Fibroblast of lung (primary cell): Measurements from ENCODE around the gene ZBTB16.

Experiments used
- CTCF ChIP-seq, 2 donors: IDR thresholded peaks in 1 of 2; conservative IDR thresholded peaks in 1 of 2; 1 replicate in 1 of 2; 2 replicates in 1 of 2; pipeline ENCODE4 v1.5.1; 2011 to 2012; ENCODE audit warnings: low read length in 2 of 2, control low read depth in 1 of 2, inconsistent platforms in 1 of 2, low read depth in 1 of 2, mild to moderate bottlenecking in 1 of 2
- EZH2 ChIP-seq: IDR thresholded peaks from 2 replicates; pipeline ENCODE4 v1.5.1; 2012; ENCODE audit warnings: low read length, control low read depth, mild to moderate bottlenecking; ENCODE audit errors: missing control alignments

- TF ChIP-seq CTCF (conservative IDR thresholded peaks at IDR 0.05 in 1 of 2, IDR thresholded peaks at IDR 0.05 in 1 of 2; ENCODE audit: low read depth in 1 of 2, low read length in 2 of 2) (no peak), EZH2 (no peak)
Observed at GRCh38 chr11:114172871-114173444, 113.4 kb downstream of the ZBTB16 start.
